GM21423 (cell line): ENCODE results near the gene AGO3.

Experiments used
- ATAC-seq: cut with Tn5 transposase; IDR thresholded peaks from one replicate; pipeline ENCODE4 v1.9.1; 2021; ENCODE audit warnings: mild to moderate bottlenecking, moderate library complexity; ENCODE audit not compliant: unreplicated experiment

AGO3 gene

DNA sequence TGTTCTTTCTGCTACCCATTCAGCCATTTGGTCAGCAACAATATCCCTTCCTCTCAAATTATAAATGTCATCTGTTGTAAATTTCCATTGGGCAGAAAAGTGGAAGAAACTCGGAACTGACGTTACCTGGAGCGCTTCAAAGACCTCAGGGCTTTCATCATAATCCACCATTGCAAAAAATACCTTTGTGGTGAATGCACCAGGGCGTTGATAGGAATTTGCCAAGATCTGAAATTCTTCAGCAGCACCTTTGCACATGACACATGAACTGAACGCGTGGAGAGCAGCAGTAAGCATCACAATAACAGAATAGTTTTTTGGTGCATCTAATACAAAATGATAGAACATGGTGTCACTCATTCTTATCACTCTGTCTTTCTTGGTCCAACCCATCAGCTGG lies 149.9 kb downstream of the AGO3 start:
- no peak for ATAC-seq

DNA sequence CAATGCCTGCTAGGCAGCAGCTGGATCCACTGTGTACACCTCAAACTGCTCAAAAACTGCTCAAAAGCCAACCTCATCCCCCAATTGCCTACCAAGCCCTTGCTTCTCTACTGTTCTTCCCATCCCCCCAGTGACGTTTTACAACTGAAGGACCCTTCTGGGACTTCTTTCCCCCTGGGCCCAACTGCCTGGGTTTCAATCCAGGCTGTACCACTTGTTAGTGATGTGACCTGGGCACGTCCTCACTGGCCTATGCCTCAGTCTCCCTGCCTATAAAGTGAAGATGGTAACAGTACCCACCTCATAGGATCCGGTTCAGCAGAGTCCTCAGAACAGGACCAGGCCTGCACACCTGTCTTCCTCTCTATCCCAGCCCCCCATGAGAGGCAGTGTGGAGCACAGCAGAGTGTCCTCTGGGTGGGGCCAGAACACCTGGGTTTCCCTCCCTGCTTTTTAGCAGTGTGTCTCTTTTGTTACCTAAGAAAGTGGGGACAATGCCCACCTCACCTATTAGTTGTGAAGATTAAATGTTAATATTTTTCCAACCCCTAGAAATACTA lies 151.1 kb downstream of the AGO3 start:
- ATAC-seq: no peak

DNA sequence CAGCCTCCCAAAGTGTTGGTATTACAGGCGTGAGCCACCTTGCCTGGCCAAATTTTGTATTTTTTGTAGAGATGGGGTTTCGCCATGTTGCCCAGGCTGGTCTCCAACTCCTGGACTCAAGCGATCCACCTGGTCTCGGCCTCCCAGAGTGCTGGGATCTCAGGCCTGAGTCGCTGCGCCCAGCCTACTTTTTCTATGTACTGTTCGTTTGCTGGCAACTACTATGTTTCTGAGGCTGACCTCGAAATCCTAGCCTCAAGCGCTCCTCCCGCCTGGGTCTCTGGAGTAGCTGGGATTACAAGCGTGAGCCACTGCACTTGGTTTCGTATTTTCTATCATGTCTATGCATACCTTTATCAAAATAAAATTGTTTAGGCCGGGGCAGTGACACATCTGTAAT lies 152.3 kb downstream of the AGO3 start:
- ATAC-seq: no peak

DNA sequence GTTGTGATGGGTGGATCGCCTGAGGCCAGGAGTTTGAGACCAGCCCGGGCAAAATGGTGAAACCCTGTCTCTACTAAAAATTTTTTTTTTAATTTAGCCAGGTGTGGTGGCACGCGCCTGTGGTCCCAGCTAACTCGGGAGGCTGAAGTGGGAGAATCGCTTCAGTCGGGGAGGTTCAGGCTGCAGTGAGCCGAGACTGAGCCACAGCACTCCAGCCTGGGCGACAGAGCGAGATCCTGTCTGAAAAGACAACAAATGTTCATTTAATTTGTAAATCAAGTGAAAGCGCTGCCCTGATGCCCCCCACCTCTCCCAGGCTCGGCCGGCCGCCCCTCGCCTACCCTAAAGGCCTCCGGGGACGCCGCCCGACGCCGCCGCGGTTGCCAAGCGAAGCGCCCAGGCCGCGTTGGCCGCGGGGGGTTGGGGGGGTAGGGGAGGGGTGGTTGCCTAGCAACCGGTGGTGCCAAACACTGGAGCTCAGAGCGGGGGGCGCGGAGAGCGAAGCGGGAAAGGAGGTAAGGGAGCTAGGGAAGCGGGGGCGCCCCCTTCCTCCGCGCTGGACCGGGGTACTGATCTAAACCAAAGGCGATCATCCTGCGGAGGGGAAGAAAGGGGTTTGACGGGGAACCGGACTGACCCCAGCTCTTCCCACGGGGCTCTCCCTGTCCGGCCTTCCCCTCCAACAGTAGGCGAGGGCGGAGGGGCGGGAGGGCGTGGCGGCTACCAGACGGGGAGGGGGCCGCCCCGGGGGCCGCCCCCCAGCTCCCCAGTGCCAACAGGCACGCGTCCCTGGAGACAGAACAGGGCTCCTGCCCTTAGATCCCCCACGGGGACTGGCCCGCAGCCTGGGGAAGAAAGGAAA lies 153.0 kb downstream of the AGO3 start, which contains the start of gene TEKT2:
Gene TEKT2 (plus strand): TSS at position 460 of the 862 bp plus-strand sequence. CDS start 828 bp downstream, outside the sequence.
- no peak for ATAC-seq

DNA sequence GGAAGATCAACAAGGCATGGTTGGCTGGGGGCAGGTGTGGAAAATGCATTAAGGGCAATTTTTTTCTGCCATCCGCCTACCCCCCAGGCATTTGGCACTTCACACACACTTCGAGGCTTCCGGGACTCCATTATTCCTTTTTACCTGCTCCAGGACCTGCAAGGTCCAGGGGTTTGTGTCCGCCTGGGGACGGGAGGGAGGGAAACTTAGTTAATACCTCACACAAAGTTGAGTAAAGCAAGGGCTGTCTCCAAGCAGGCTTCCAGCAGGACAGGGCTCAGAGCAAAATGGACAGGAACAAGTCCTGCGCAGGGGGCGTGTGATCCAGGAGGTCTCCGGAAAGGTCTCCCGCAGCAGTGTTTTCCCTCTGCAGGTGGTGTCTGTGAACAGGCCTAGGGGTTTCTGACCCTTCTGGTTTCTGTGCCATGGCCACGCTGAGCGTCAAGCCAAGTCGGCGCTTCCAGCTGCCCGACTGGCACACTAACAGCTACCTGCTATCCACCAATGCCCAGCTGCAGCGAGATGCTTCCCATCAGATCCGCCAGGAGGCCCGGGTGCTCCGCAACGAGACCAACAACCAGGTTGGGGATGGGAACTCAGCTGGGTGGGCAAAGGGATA lies 153.7 kb downstream of the AGO3 start:
- ATAC-seq: no peak

DNA sequence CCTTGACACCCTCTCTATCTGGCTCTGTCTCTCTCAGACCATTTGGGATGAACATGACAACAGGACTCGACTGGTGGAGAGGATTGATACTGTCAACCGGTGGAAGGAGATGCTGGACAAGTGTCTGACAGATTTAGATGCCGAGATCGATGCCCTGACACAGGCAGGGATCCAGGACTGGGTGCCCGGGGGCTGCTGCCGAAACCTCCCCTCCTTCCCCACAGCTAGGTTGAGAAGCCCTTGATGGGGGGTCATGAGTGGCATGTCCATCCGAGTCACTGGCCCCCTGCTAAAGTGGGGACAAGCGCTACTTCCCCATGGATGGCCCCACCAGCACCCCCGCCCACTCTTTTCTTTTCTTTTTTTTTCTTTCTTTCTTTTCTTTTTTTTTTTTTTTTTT lies 154.2 kb downstream of the AGO3 start:
- ATAC-seq: no peak

GRCh38 chr1:36085686-36086526 lies 155.0 kb downstream of the AGO3 start:
- ATAC-seq: no peak

- ATAC-seq: no peak
Observed at GRCh38 chr1:36086529-36087232, 155.8 kb downstream of the AGO3 start.

GRCh38 chr1:36087233-36088123 lies 156.6 kb downstream of the AGO3 start:
- no peak for ATAC-seq

DNA sequence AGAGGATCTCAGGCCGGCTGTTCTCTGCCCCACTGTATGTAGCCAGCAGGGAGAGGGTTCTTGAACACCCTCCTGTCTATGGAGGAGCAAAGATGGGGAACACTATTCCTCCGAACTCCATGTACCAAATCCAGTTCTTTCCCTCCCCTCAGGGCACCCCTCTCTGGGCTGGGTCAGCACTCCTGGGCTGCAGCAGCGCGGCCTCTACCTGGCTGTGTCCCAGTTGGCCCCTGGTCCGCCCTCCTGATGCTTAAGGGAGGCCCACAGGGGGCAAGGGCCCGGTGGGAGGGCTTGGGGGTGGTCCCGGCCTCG lies 157.3 kb downstream of the AGO3 start:
- ATAC-seq: peak; percentile 8

- peak; percentile 76 for ATAC-seq
Observed at GRCh38 chr1:36088577-36089392, 157.9 kb downstream of the AGO3 start, which contains the start of gene ADPRS. Gene ADPRS, plus strand, starts transcription at chr1:36088892. Its CDS starts 13 bp downstream, at chr1:36088905.

DNA sequence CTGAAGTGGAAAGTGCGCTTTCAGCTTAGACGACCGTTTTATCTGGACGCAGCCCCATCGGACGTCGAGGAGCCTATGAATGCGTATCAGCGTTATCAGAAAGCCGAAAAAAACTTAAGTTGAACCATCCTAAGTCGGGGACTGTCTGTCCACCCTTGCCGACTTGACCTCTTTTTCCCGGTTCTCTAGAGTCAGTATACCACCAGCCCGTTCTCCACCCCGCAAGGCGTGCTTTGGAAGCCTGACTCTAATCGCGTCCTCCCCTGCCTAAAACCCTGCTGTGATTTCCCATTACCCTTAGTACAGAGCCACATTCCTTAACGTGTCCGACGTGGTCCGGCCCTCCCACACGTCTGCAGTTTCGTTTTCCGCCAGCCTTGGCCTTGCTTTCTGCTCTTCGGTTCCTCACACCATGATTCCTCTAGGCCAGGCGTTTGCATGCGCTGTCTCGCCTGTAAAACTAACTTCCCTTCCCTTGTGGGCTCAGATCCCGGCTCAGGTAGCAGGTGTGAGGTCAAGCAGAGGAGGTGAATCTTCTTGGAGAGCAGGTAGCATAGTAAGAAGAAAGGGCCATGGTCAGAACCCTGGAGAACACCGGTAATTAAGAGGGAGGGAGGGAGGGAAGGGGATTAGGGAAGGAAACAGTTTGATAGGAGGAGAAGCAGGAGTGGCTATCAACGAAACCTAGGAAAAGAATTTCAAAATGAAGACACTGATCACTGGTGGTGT lies 158.7 kb downstream of the AGO3 start:
- no peak for ATAC-seq

- no peak for ATAC-seq
Observed at GRCh38 chr1:36091141-36091540, 160.2 kb downstream of the AGO3 start.

DNA sequence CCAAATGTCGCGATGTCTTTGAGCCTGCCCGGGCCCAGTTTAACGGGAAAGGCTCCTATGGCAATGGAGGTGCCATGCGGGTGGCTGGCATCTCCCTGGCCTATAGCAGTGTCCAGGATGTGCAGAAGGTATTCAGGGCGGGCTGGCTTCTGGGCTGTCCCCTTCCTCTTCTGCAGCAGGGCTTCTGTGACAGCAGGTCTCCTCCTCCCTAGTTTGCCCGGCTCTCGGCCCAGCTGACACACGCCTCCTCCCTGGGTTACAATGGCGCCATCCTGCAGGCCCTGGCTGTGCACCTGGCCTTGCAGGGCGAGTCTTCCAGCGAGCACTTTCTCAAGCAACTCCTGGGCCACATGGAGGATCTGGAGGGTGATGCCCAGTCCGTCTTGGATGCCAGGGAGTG lies 160.8 kb downstream of the AGO3 start:
- ATAC-seq: no peak

DNA sequence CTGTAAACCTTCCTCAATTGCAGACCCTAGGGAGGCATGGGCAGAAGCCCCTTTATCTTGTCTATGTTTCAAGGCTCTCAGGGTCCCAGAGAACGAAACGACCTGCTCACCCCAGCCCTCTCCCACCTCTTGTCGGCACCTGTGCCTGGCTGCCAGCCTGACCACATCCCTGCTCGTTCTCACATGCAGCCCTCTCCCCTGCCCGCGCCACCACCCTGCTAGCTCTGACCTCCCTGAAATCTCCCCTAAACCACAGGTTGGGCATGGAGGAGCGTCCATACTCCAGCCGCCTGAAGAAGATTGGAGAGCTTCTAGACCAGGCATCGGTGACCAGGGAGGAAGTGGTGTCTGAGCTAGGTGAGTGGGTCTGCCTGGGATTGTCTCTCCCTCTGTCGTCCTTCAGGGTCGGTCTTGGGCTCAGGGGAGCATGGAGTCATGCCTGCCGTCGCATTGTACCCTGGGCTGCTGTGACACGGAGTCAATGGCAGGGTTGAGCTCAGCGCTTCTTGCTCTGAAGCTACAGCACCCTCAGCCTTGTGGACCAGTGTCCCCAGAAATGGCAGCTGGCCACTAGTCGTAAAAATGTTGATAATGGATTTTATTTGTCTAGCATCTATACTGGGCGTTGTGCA lies 161.4 kb downstream of the AGO3 start:
- ATAC-seq: no peak

GRCh38 chr1:36092798-36093185 lies 161.9 kb downstream of the AGO3 start:
- no peak for ATAC-seq

GRCh38 chr1:36093226-36093625 lies 162.3 kb downstream of the AGO3 start:
- no peak for ATAC-seq

DNA sequence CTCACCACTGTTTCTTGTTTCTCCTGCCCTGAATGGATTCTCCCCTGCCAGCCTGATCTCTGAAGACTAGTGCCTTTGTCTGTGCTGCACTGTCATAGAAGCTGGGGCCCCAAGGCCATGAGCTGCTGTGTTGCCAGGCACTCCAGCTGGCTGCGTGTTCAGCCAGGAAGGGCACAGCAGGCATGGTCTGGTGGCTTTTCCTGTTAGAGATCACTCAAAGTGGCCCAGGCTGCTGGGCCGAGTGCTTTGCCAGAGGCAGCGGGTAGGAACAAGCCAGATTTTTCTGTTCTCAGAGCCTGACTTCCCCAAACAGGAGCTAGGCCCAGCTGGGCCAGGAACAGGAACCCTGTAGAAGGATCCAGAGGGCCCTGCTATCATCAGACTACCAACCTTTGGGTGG lies 163.0 kb downstream of the AGO3 start:
- ATAC-seq: no peak
